ENCODE measurements around the gene NRG4. TPM values are rescaled to one million over a fixed set of nuclear protein-coding genes. Genes with fewer than 3 reads are reported as not detected.
A peak's percentile ranks its signal among the peaks of the same experiment; 100 is the strongest.

The NRG4 gene
- total and polyA plus RNA-seq, 2 of the 8 experiments (the other 6 are each of a cell fraction or from before 2014, with no cell fraction given): 0.24 TPM; not detected in 1

- no peak for TF ChIP-seq E2F6 (IDR thresholded peaks at IDR 0.05)
- no peak for TF ChIP-seq KDM1A (IDR thresholded peaks at IDR 0.05; ENCODE audit: borderline replicate concordance, low read length)
- TF ChIP-seq EGR1 (IDR thresholded peaks at IDR 0.05; ENCODE audit: borderline replicate concordance, low read depth, low read length): no peak
- no peak for TF ChIP-seq HDAC2 (IDR thresholded peaks at IDR 0.05; ENCODE audit: borderline replicate concordance in 1 of 2, low read depth in 2 of 2, low read length in 2 of 2)
- TF ChIP-seq KDM4A (IDR thresholded peaks at IDR 0.05; ENCODE audit: low read depth, low read length, severe bottlenecking): no peak
- TF ChIP-seq ASH2L (IDR thresholded peaks at IDR 0.05; ENCODE audit: low read length): peak; percentile 53
- no peak for TF ChIP-seq CTBP2 (IDR thresholded peaks at IDR 0.05; ENCODE audit: borderline replicate concordance, insufficient read depth, insufficient read length, low read length)
- no peak for TF ChIP-seq POU5F1 (IDR thresholded peaks at IDR 0.05; ENCODE audit: low read depth, low read length)
- TF ChIP-seq JUN (IDR thresholded peaks at IDR 0.05; ENCODE audit: low read depth, low read length): no peak
These were observed 110.1 kb downstream of the NRG4 start (continued) for GRCh38 chr15:75902129-75902557.
